Stimulated activated CD4-positive, alpha-beta T cell treated with anti-CD3 and anti-CD28 coated beads, Interleukin-12 subunit alpha, Interleukin-12 subunit beta, amount 100 ng/mL, for 24 hours (primary cell): ENCODE data around the gene RBPJL.

Source experiments
- DNase-seq, 2 experiments: peaks; one replicate each; pipeline ENCODE4 v3.0.0-alpha.2; 2020; ENCODE audit warnings: low read depth in 2 of 2

The RBPJL gene

GRCh38 chr20:45361793-45362192 is 55.2 kb downstream of the RBPJL start:
- no peak for DNase-seq

GRCh38 chr20:45362804-45363610 is 56.4 kb downstream of the RBPJL start, which contains the start of gene SYS1:
Gene SYS1 (plus strand): TSS chr20:45363156. CDS start chr20:45363532, 376 bp downstream.
- peak; percentile 98 for DNase-seq

- DNase-seq, result no peak
Observed at GRCh38 chr20:45363611-45364492, 57.2 kb downstream of the RBPJL start.

- DNase-seq, result no peak
Observed at GRCh38 chr20:45365444-45365970, 58.9 kb downstream of the RBPJL start.

GRCh38 chr20:45366192-45366591 is 59.6 kb downstream of the RBPJL start:
- no peak for DNase-seq

- DNase-seq, result no peak
Observed at GRCh38 chr20:45366631-45367030, 60.0 kb downstream of the RBPJL start.

GRCh38 chr20:45367126-45367525 is 60.5 kb downstream of the RBPJL start:
- no peak for DNase-seq
